HEK293 (cell line): Measurements from ENCODE around the gene TCEAL3.

ENCODE experiments used
- TCF7L2 ChIP-seq: IDR thresholded peaks from 2 replicates; pipeline ENCODE4 v1.6.1; 2011; ENCODE audit warnings: low read depth, mild to moderate bottlenecking, inconsistent platforms, low read length, moderate library complexity, borderline replicate concordance
- ZFP41 ChIP-seq: fragments of 450-650 bp; formaldehyde crosslinking; IDR thresholded peaks from 2 replicates; pipeline ENCODE4 v1.5.1; 2016; ENCODE audit warnings: missing biosample characterization, missing genetic modification characterization, borderline replicate concordance
- ZNF394 ChIP-seq: fragments of 450-650 bp; formaldehyde crosslinking; IDR thresholded peaks from 2 replicates; pipeline ENCODE4 v1.5.1; 2016; ENCODE audit warnings: missing biosample characterization, missing genetic modification characterization, mild to moderate bottlenecking, moderate library complexity, borderline replicate concordance
- ZNF701 ChIP-seq: fragments of 450-650 bp; formaldehyde crosslinking; IDR thresholded peaks from 2 replicates; pipeline ENCODE4 v1.5.1; 2016; ENCODE audit warnings: missing biosample characterization, missing genetic modification characterization
- TF ChIP-seq, protein P1 (sequence below): fragments of 450-650 bp; formaldehyde crosslinking; IDR thresholded peaks from 2 replicates; pipeline ENCODE4 v1.5.1; 2016; ENCODE audit warnings: missing biosample characterization, missing genetic modification characterization
- TF ChIP-seq, protein P2 (sequence below): fragments of 450-650 bp; formaldehyde crosslinking; IDR thresholded peaks from 2 replicates; pipeline ENCODE4 v1.5.1; 2016; ENCODE audit warnings: missing biosample characterization, missing genetic modification characterization
- TF ChIP-seq, protein P3 (sequence below): fragments of 450-650 bp; formaldehyde crosslinking; IDR thresholded peaks from 2 replicates; pipeline ENCODE4 v1.5.1; 2016; ENCODE audit warnings: missing biosample characterization, missing genetic modification characterization

DNA sequence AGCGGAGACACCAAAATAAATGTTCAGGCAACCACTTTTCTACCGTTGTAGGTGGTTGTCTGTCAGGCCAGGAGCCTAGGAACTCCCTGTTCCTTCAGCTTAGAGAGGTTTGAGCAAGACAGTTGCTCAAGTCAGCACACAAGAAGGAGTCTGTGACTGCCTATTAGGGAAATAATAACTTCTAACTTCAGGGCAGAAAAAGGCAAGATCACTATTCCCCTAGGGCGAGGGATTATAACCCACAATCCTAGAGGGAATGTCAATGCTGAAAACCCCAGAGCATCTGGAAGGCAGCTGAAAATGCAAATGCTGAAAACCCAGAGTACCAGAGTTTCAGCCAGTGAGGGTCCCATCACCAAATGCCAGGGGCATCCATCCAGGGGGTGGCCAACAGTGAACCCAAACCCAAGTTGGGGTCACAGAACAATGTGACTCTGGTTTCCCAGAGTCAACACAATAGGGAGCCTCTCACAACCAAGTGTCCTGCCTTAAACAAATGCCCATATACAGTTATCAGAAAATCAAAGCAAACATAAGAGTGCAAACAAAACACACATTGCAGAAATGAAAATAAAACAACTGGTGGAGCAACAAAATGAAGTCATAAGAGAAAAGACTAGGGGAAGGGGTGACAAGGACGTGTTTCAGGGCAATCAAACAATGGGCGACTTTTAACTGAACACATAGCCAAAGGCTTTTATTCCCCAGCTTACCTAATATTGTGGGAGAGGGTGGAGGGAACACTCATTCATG, 51.1 kb downstream of the TCEAL3 start:
- TF ChIP-seq ZFP41 (tag by site-specific recombination) = no peak
- TF ChIP-seq ZNF701 = no peak
- TF ChIP-seq, protein P1, sequence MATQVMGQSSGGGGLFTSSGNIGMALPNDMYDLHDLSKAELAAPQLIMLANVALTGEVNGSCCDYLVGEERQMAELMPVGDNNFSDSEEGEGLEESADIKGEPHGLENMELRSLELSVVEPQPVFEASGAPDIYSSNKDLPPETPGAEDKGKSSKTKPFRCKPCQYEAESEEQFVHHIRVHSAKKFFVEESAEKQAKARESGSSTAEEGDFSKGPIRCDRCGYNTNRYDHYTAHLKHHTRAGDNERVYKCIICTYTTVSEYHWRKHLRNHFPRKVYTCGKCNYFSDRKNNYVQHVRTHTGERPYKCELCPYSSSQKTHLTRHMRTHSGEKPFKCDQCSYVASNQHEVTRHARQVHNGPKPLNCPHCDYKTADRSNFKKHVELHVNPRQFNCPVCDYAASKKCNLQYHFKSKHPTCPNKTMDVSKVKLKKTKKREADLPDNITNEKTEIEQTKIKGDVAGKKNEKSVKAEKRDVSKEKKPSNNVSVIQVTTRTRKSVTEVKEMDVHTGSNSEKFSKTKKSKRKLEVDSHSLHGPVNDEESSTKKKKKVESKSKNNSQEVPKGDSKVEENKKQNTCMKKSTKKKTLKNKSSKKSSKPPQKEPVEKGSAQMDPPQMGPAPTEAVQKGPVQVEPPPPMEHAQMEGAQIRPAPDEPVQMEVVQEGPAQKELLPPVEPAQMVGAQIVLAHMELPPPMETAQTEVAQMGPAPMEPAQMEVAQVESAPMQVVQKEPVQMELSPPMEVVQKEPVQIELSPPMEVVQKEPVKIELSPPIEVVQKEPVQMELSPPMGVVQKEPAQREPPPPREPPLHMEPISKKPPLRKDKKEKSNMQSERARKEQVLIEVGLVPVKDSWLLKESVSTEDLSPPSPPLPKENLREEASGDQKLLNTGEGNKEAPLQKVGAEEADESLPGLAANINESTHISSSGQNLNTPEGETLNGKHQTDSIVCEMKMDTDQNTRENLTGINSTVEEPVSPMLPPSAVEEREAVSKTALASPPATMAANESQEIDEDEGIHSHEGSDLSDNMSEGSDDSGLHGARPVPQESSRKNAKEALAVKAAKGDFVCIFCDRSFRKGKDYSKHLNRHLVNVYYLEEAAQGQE (tag by site-specific recombination) = no peak
- no peak for TF ChIP-seq TCF7L2
- TF ChIP-seq, protein P2, sequence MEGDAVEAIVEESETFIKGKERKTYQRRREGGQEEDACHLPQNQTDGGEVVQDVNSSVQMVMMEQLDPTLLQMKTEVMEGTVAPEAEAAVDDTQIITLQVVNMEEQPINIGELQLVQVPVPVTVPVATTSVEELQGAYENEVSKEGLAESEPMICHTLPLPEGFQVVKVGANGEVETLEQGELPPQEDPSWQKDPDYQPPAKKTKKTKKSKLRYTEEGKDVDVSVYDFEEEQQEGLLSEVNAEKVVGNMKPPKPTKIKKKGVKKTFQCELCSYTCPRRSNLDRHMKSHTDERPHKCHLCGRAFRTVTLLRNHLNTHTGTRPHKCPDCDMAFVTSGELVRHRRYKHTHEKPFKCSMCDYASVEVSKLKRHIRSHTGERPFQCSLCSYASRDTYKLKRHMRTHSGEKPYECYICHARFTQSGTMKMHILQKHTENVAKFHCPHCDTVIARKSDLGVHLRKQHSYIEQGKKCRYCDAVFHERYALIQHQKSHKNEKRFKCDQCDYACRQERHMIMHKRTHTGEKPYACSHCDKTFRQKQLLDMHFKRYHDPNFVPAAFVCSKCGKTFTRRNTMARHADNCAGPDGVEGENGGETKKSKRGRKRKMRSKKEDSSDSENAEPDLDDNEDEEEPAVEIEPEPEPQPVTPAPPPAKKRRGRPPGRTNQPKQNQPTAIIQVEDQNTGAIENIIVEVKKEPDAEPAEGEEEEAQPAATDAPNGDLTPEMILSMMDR = no peak
- TF ChIP-seq, protein P3, sequence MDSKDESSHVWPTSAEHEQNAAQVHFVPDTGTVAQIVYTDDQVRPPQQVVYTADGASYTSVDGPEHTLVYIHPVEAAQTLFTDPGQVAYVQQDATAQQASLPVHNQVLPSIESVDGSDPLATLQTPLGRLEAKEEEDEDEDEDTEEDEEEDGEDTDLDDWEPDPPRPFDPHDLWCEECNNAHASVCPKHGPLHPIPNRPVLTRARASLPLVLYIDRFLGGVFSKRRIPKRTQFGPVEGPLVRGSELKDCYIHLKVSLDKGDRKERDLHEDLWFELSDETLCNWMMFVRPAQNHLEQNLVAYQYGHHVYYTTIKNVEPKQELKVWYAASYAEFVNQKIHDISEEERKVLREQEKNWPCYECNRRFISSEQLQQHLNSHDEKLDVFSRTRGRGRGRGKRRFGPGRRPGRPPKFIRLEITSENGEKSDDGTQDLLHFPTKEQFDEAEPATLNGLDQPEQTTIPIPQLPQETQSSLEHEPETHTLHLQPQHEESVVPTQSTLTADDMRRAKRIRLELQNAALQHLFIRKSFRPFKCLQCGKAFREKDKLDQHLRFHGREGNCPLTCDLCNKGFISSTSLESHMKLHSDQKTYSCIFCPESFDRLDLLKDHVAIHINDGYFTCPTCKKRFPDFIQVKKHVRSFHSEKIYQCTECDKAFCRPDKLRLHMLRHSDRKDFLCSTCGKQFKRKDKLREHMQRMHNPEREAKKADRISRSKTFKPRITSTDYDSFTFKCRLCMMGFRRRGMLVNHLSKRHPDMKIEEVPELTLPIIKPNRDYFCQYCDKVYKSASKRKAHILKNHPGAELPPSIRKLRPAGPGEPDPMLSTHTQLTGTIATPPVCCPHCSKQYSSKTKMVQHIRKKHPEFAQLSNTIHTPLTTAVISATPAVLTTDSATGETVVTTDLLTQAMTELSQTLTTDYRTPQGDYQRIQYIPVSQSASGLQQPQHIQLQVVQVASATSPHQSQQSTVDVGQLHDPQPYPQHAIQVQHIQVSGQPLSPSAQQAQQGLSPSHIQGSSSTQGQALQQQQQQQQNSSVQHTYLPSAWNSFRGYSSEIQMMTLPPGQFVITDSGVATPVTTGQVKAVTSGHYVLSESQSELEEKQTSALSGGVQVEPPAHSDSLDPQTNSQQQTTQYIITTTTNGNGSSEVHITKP (tag by site-specific recombination) = no peak
- TF ChIP-seq ZNF394 (tag by site-specific recombination) = no peak
